Effector CD8-positive, alpha-beta T cell (primary cell): ENCODE data around the gene ATXN7.

Source experiments
- DNase-seq: peaks from one replicate; lab custom pipeline; 2025; lab: John Stamatoyannopoulos, UW

ATXN7 gene

DNA sequence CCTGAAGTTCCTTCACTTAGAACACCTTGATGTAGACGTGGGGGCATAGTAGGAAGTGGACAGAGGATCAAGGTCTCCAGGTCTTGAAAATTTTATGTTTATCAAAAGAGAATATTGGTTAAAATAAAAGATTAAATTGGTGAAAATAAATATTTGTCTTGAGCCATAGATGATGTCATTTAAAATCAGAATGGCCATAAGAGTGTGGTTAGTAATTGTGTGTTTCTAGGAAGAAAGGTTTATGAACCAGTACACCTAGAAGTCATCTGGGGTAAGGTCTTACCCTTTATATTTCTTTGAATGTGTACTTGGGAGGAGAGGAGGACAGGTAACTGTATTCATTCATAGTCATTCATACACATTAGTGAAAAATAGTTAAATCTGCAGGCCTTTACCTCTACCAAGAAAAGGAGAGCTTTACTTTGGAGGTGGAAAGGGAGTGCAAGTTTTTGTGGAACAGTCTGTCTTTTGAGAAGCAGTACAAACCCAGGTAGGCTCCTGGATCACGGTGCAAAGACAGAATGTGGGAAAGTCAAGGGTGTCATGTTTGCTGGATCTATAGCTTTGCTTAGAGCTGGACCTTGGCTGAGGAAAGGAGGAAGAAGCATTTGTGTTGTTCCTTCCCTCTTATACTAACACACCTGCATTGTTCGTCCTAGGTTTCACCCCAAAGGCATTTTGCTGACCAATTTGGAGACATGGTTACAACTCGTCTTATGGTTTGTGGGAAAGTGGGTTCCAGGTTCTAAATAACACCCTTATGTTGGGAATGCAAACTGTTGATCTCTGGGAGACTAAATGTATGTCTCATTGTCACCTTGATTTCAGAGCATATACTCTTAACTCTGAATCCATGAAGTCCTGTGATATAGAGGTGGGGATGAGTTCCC, 42.3 kb downstream of the ATXN7 start:
- no peak for DNase-seq

DNA sequence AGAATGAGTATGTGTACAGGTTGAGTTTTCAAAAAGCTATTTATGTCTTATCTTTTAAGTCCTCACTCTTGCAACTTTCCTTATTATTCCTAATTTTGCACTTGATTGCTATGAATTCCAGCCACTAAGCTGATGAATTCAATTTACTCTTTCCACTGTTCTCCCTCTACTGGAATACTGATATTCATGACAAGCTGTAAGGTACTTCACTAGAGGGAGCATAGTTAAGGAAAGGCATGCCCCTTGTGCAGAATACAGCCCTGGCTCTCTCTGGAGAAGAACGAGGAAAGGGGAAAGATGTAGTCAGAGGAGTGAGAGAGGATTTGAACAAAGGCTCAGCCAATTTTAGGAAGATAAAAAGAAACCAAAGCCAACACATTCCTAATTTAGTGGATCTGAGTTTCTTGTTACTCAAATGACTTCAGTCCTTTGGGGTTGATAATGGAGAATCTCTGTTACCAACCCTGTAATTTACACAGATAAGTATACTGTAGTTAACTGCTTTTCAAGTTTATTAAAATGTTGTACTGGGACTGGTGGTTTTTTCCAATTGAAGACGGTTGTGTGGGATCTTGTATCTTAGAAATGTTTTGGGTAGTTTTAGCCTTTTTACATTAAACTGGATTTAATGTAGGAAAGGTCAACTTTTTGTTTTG, 44.5 kb downstream of the ATXN7 start:
- no peak for DNase-seq

DNA sequence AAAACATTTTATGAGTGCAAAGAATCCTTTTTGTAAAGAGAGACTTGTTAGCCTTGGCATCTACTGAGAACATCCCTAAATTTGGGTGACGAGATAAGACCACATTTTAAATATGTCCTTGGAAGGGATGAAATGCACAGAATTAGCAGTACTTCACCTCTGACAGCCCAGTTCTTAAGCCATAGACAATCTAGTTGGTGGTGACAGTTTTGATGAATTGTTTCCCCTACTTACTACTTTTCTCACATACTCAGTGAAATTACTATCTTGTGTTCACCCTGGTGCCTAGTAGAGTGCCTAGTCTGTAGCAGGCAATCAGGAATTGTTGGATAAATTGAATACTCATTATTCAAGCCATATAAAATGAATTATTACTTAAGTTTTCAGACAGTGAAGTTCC, 45.1 kb downstream of the ATXN7 start:
- no peak for DNase-seq

DNA sequence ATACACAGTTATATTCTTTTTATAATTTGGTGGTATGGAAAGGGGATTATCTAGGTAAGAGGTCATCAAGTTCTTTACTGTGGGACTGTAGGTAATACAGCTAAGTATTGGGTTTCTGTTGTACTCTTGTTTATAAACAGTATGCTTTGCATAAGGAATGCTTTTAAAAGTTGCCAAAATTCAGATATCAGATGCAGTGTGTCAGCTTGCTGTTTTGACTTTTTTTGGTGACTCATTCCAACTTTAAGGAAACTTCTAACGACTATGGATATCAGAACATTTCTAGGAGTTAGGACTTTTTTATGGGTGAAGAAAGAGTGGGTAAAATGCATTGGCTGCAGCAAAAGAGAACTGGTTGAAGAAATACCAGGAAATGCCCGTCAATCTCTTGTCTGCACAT, 45.8 kb downstream of the ATXN7 start:
- no peak for DNase-seq

DNA sequence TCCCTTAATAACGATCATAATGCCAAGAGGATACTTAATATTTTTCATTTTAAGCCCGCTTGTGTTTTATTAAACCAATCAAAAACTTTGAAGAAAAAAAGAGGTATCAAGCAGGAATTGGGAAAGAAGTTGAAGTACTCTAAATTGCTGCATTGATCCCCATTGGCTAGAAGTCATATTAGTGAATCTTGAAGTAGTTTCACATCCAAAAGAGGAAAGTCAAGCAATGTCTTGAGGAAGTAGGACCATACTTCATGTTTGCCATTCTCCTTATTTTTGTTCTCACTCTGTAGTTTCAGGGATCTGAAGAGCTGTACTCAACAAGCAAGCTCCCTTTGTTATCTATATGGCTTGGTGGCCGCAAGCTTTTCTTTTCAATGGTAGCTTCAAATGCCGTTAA, 46.3 kb downstream of the ATXN7 start:
- no peak for DNase-seq

DNA sequence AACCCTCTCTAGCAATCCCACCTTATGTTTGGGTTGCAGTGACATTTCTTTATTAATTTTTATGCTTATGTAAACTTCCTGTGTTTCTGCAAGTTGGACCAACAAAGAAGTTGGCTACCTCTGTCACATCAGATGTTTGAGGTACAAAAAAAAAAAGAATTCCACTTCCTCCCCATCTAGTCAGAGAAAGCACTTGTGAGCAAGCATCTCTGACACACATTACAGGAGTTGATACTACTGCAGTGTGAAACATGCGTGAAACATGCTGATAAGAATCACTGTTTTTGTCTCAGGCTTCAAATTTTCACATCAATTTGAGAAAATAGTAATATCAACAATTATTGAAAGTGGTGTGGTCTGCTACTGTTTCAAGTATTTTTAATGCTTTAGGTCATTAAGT, 47.2 kb downstream of the ATXN7 start:
- no peak for DNase-seq

DNA sequence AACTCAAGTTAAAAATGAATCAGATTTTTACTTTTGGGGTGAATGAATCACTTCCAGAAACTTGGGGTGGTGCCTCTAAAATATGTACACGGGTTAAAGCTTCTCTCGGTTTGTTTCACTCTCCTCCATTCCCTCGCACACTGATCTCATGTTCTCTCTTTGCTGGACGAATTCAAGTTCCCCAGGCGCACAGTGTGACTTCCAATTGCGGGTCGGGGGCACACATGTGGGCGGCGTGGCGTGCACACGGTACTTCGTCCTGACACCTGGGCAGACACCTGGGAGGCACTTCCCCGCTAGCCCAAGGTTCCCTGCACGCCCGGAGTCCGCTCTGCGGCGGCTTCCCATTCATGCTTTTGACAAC, 47.8 kb downstream of the ATXN7 start:
- DNase-seq = no peak

DNA sequence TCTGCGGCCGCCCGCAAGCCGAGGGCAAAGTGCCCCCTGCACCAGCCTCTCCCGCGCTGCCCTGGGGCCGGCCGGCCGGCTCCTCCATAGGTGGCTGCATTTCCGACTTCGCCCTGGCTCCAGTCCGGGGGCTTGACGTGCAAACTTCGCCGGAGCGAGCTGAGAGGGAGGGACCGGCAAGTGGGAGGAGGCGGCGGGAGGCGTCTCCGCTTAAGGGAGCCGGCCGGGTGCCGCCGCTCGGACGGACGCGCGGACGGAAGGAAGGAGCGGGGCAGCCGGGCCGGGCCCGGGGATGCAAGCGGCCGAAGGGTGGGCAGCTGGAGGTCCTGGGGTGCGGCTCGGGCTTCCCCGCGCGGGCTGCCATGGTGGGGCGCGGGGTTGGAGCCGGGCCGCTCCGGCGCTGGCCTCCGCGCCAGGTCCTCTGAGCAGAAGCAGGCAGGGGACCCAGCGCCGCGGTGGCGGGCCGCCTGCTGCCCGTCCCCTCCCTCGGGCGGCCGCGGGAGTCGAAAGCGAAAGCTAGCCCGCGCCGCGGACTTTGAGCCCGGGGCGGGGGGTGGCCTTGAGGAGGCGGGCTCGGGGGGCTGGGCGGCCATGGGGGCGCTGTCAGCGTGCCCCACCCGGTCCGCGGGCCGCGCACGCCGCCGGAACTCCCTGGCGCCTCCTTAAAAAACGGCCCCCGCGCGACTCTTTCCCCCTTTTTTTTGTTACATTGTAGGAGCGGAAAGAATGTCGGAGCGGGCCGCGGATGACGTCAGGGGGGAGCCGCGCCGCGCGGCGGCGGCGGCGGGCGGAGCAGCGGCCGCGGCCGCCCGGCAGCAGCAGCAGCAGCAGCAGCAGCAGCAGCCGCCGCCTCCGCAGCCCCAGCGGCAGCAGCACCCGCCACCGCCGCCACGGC, 48.5 kb downstream of the ATXN7 start, which contains the start of gene SCAANT1:
SCAANT1 (minus strand) TSS at position 511 of the 895 bp plus-strand sequence.
- DNase-seq = peak; percentile 76

DNA sequence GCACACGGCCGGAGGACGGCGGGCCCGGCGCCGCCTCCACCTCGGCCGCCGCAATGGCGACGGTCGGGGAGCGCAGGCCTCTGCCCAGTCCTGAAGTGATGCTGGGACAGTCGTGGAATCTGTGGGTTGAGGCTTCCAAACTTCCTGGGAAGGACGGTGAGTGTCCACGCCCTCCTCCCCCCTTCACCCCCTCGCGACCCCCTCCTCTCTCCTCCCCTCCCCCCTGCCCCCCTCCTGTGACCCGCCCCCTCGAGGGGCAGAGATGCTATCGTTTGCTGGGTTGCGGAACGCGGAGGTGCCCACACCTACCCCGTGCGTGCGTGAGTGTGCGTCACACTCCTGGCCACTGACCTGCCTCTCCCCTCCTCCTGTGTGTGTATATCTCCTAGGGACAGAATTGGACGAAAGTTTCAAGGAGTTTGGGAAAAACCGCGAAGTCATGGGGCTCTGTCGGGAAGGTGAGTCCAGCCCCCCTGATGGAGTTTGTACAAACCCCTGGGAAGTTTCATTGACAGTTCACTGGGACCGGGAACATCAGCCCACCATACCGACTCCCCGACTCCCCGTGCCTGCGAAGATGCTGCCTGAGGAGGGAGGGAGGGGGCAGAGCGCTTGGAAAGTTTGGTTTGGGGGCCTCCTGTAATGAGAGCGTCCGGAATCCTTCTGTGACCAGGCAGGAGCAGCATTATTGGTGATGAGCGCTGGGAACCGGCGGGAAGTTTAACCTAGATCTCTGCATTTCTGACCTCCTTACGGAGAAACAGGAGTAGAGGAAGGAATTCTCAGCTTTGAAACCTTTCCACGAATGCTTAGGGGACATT, 49.3 kb downstream of the ATXN7 start:
- DNase-seq = peak; percentile 30

DNA sequence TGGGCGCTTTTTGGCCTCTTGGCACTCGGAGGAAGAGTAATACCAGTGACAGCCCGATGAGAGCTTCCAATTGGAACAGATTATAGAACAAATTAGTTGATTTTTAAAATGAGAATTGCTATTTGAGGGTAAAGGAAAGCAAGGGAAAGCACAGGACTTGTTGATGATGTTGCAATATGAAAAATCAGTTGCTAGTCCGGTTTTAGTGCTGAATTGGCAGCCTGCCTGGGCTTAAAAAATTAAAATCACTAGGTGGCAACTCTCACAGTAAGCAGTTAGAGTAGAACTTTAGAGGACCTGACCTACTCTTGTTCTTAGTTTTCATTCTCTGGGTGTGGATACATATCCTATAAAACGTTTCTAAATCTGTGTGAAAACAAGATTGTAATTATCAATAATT, 50.6 kb downstream of the ATXN7 start:
- no peak for DNase-seq

DNA sequence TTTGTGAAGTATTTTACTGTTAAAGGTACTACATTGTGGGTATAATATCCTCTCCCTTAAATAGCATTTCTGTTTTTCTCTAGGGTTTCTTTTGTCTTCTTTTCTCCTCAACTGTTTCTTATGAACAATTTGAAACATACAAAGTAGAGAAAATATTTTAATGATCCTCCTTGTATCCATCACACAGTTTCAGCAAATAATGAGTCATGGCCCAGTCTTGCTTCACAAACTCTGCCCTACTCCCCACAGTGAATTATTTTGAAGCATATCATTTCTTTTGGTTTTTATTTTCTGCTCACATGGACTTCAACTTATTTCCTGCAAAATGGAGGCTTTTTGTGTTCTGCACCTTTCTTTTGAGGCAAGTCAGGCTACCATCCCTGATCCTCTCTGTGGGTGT, 54.7 kb downstream of the ATXN7 start:
- no peak for DNase-seq

DNA sequence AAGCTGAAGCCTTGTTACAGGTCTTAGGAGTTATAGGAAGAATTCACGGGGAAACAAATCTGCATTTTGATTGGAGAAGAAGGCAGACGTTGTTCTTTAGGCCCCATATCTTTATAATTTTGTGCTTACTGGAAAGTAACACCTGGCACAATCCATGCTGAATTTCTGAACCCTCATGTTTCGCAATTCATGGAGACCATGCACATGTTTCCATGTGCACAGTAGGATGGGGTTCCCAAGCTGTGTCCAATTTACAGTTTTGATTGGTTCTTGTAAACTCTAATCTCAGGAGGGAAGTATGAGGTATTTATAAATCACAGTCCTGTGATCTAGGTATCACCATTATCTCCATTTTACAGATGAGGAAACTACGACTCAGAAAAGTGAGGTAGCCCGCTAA, 56.3 kb downstream of the ATXN7 start:
- no peak for DNase-seq

DNA sequence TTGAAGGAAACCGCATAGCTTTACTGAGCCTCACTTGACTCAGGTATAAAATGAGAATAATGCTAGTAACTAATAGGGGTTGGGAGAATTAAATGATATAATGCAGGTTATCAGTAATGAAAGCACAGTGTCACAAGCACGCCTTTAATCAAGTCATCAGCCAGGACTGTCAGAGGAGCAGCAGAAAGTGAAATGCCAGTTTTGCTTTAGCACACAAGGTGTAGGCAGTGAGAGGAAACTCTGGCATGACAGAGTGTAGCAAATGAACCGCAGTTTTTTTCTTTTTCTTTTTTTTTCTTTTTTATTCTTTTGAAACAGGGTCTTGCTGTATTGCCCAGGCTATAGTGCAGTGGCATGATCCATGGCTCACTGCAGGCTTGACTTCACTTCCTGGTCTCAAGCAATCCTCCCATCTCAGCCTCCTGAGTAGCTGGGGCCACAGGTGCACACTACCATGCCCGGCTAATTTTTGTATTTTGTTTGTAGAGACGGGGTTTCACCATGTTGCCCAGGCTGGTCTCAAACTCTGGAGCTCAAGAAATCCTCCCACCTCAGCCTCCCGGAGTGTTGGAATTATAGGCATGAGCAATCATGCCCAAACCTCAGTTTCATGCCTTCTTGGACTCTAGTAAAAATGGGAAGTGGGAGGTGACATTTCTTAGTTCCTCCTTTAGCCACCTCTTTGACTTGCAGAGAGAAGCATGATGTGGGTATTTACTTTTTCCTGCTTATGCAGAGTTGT, 58.2 kb downstream of the ATXN7 start:
- DNase-seq = no peak

DNA sequence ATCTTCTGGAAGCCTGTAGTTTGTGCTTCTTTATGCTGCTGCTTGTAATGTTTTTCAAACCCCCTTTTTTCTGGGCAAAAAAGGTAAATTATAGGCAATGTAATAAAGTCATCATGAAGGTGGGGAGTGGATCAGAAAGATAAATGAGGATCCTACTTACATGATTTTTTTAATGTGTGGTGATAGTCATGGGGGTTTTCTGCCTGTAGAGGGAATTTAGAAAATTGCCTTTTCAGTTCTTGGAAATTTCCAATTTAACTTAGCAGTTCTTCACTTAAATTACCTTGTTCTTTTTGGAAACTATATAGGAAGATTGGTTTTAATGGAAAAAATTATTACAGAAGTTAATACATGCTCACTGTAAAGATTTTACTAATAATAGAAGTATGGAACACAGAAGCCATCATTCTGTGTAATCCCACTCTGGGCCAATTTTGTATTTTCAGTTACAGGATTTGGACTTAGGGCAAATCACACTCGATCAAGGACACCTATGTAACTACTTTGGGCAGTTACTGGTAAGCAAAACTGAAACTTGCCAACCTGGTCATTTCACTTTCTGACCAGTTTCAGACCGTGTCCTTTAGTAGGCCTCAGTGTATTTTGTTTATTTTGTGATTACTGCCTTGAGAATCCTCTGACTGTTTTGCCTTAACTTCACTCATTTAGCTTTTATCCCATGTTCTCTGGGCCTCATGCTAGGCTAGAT, 59.0 kb downstream of the ATXN7 start:
- no peak for DNase-seq

DNA sequence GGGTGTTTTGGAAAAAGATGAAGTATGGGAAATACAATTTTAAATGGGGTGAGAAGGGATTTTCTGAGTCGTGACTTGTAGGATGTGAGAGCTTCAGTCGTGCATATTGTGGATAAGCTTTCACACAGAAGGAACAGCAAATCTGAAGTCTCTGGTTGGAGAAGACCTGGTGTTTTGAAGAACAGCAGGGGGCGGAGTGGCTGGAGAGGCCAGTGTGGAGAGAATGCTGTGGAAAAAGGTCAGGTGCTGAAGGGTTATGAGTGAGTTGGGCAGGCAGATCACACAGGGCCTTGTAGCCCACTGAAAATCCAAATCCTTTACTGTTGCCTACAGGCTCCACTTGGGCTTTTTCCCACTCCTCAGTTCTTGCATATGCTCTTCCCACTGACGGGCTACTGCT, 62.6 kb downstream of the ATXN7 start:
- no peak for DNase-seq

DNA sequence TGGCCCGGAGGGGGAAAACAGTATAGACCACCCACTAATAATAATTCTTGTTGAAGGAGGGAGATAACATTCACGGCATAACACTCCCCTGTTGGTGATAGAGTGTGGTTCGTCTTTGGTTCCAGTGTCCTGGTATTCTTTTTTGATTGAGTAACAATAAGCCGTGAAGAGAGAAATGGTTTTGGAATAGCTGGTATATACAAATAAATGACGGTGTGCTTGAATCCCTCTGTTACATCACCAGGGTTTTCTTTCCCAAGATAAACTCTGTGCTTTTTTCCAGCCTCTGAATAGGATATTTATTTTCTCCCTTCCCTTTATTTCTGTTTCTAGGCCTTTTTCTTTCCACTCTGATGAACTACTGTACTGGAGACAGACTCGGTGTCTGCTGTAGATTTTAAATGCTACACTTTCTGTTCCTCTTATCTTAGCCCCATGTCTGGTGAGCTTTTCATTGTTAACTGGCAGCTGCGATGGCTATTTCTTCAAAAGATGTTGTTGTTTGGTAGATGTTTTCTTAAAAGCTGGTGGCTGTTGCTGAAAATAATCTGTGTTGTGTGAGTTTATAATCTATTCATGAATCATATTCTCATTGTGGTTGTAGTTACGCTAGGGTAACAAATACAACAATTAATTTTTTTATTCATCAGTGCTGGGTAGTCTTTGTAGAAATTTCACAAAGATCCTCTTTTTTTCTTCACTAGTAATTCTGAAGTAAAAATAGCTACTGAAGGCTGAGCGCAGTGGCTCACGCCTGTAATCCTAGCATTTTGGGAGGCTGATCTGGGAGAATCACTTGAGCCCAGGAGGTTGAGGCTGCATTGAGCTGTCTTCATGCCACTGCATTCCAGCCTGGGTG, 64.0 kb downstream of the ATXN7 start:
- no peak for DNase-seq

DNA sequence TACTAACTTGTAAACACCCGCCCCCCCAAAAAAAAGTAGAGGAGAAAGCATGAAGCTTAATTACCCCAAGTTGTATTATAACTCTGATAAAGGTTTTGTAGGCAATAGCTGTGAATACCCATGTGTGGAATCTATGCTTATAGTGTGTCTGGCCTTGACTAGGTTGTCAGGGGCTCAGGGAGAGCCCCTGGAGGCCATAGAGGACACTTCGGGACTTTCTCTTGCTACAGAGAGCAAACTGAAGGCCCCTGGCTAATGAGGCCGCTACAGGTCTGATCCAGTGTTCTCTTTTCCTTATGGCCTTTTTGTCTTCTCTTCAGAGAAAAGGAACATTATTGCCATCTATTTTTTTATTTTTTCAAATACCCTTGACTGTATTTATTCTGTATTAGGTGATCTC, 67.6 kb downstream of the ATXN7 start:
- DNase-seq = no peak

DNA sequence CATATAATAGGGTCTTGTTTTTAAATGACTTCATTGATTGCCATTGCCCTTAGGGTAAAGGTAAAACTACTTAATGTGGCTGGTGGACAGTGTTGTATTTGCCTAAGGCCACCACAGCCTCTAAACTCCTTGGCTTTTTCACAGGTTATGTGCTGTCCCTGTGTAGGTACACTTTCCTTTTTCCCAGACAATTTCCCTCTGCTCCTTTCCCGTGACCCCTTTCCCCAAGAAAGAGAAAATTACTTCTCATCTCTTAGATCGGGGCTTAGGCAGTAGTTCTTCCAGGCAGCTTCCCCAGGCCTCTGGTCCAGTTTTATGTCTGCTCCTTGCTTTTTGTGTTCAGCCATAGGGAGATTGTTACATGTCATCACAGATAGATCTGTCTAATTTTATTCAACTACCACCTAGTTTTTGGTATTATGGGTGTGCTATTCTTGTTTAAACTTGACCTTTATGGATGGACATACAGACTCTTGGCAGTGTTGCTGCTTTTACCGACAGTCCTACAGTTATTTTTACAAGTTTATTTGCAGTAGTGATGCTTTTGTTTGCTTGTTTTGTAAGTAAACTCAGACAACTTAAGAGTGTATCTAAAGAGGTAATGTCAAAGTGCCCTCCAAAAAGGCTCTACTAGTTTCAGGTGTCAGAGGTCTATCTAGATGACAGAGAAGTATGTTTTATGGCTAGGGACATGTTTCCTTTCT, 69.0 kb downstream of the ATXN7 start:
- no peak for DNase-seq

DNA sequence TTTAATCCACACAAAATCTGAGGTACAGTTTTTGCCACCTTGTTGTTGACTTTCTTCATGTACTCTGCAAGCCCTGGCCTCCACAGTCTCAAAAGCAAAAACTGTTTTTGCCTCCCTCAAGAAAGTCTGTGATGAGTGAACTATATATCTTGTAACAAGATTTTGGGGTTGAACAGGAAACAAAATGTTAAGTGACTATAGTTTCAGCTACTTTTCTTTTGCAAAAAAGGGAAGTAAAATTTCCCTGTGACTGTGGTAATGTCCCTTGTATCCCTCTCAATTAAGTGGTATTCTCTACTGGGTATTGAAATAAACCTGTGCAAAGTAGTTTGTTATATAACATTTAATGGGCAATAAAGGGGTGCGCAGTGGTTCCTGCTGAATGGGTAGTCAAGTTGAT, 69.8 kb downstream of the ATXN7 start:
- DNase-seq = no peak
